Endodermal cell (in vitro differentiated cells): Measurements from ENCODE around the gene SERPIND1. TPM values are rescaled to one million over a fixed set of nuclear protein-coding genes. Genes with fewer than 3 reads are reported as not detected.

Experiments
- DNase-seq: peaks from one replicate; pipeline ENCODE4 v3.0.0-alpha.2; 2017
- H3K27ac ChIP-seq: 2 replicates; pipeline ENCODE4 v1.5.1; 2013; ENCODE audit warnings: mild to moderate bottlenecking, low read depth, low read length, moderate library complexity
- H3K27me3 ChIP-seq: 2 replicates; pipeline ENCODE4 v1.6.1; 2013; ENCODE audit warnings: mild to moderate bottlenecking, low read length, moderate library complexity; ENCODE audit not compliant: insufficient read depth, control insufficient read depth, poor library complexity, severe bottlenecking
- H3K36me3 ChIP-seq: 2 replicates; pipeline ENCODE4 v1.7.0; 2013; ENCODE audit warnings: mild to moderate bottlenecking, low read length, moderate library complexity; ENCODE audit not compliant: control insufficient read depth, insufficient read depth
- H3K4me1 ChIP-seq: one replicate; pipeline ENCODE4 v1.7.0; 2013; ENCODE audit warnings: low read length; ENCODE audit not compliant: control insufficient read depth, insufficient read depth
- H3K4me3 ChIP-seq: 2 replicates; pipeline ENCODE4 v1.5.1; 2013; ENCODE audit warnings: mild to moderate bottlenecking, low read length, moderate library complexity
- H3K9ac ChIP-seq: 2 replicates; pipeline ENCODE4 v1.6.1; 2013; ENCODE audit warnings: mild to moderate bottlenecking, low read length, moderate library complexity; ENCODE audit not compliant: poor library complexity, severe bottlenecking; ENCODE audit errors: extremely low read depth
- H3K9me3 ChIP-seq: 2 replicates; pipeline ENCODE4 v1.6.1; 2013; ENCODE audit warnings: mild to moderate bottlenecking, low read length, moderate library complexity; ENCODE audit not compliant: control insufficient read depth
- H3K27ac Mint-ChIP-seq: 2 replicates; pipeline ENCODE4 v1.8.0; 2020; ENCODE audit warnings: mixed read lengths
- H3K27me3 Mint-ChIP-seq: 2 replicates; pipeline ENCODE4 v1.8.0; 2021; ENCODE audit warnings: mild to moderate bottlenecking, mixed read lengths; ENCODE audit not compliant: insufficient read depth
- H3K36me3 Mint-ChIP-seq: 2 replicates; pipeline ENCODE4 v1.8.0; 2020; ENCODE audit warnings: low read depth, mixed read lengths
- H3K4me1 Mint-ChIP-seq: 2 replicates; pipeline ENCODE4 v1.8.0; 2020; ENCODE audit warnings: mixed read lengths
- H3K4me3 Mint-ChIP-seq: 2 replicates; pipeline ENCODE4 v1.8.0; 2020; ENCODE audit warnings: mild to moderate bottlenecking, moderate library complexity, mixed read lengths
- H3K9me3 Mint-ChIP-seq: 2 replicates; pipeline ENCODE4 v1.8.0; 2020; ENCODE audit warnings: mild to moderate bottlenecking, mixed read lengths
- WGBS, 2 experiments: methylation state at CpG; one replicate each; pipeline versions ENCODE4 v1.1.5 to v1.1.7; 2013; ENCODE audit warnings: missing lambda C conversion rate in 2 of 2, mixed read lengths in 1 of 2; ENCODE audit not compliant: insufficient coverage in 1 of 2, insufficient read length in 1 of 2; 5-methylcytosine and 5-hydroxymethylcytosine counted together
- total RNA-seq, 2 donors: library from RNA; stranded (reverse); fragmentation: NEBNext Ultra II Directional in 1 of 2; extraction: Animal tissue kit (Norgen Biotek cat#: 25700) in 1 of 2; gene quantifications; 2 replicates in 1 of 2; 3 replicates in 1 of 2; pipeline ENCODE4 v1.2.1, GENCODE V29; 2021
- TF ChIP-seq, protein P1 (sequence below): fragments of 200-600 bp; sonication (generic); conservative IDR thresholded peaks from 2 replicates; pipeline ENCODE4 v1.5.0; 2021; ENCODE audit warnings: antibody characterized with exemption, mild to moderate bottlenecking

SERPIND1 gene
- total RNA-seq, 2 donors from 2014 or later: not detected

DNA sequence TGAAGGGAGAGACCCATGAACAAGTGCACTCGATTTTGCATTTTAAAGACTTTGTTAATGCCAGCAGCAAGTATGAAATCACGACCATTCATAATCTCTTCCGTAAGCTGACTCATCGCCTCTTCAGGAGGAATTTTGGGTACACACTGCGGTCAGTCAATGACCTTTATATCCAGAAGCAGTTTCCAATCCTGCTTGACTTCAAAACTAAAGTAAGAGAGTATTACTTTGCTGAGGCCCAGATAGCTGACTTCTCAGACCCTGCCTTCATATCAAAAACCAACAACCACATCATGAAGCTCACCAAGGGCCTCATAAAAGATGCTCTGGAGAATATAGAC lies 5.9 kb downstream of the SERPIND1 start:
- no peak for DNase-seq
- H3K36me3 ChIP-seq: no peaks in the 10 kb centered on the region

DNA sequence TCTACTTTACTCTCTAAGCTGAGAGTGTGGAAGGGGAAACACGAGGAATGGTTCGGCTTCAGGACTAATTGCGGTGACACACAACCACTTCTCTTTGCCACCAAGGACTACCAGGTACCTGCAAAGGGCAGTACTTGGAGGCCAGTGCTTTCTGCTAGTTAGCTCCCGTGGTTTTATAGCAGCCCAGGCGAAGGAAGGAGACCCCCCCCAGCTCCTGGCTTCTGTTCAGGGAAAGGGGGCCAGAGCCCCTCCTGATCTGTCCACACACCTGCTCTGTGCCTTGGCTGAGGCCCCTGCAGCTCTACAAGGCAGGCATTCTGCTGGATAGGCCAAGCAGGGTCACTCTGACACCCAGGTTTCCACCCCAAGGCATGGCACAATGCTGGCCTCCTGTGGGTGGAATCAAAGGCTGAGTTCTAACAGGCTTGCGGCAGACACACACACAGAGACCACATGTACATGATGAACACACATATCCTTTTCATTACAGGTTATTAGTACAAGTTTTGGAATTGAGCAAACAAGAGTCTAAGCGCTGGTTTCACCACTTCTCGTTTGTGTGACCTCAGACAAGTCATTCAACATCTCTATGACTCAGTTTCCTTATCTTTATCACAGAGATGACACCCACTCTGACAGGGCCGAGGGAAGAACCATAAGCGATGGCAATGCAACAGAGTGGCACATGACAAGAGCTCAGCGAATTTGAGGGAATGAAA lies 7.5 kb downstream of the SERPIND1 start:
- Mint-ChIP-seq H3K4me1 (peaks cover 29% of the 10 kb centered on the region), H3K27me3 (no peaks in the 10 kb centered on the region), H3K9me3 (no peaks in the 10 kb centered on the region), H3K27ac (no peak overlapping the region), H3K4me3 (no peak overlapping the region), H3K36me3 (peaks cover 3% of the 10 kb centered on the region)
- WGBS, 2 experiments: 76 to 94% methylated on average over 3 to 11 of the region's 11 CpGs
- TF ChIP-seq, protein P1, sequence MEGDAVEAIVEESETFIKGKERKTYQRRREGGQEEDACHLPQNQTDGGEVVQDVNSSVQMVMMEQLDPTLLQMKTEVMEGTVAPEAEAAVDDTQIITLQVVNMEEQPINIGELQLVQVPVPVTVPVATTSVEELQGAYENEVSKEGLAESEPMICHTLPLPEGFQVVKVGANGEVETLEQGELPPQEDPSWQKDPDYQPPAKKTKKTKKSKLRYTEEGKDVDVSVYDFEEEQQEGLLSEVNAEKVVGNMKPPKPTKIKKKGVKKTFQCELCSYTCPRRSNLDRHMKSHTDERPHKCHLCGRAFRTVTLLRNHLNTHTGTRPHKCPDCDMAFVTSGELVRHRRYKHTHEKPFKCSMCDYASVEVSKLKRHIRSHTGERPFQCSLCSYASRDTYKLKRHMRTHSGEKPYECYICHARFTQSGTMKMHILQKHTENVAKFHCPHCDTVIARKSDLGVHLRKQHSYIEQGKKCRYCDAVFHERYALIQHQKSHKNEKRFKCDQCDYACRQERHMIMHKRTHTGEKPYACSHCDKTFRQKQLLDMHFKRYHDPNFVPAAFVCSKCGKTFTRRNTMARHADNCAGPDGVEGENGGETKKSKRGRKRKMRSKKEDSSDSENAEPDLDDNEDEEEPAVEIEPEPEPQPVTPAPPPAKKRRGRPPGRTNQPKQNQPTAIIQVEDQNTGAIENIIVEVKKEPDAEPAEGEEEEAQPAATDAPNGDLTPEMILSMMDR: no peak
- Histone ChIP-seq H3K9me3 (no peaks in the 10 kb centered on the region), H3K36me3 (no peaks in the 10 kb centered on the region), H3K9ac (no peak overlapping the region), H3K4me1 (peaks cover 5% of the 10 kb centered on the region), H3K4me3 (no peak overlapping the region), H3K27ac (no peak overlapping the region), H3K27me3 (no peaks in the 10 kb centered on the region)
- no peak for DNase-seq

More for the DNA sequence above, 5.9 kb downstream of the SERPIND1 start:
- H3K9me3 Mint-ChIP-seq: no peaks in the 10 kb centered on the region
- 94 to 99% methylated on average over 5 of the region's 5 CpGs for WGBS, 2 experiments
- no peaks in the 10 kb centered on the region for H3K27me3 Mint-ChIP-seq
- no peaks in the 10 kb centered on the region for H3K27me3 ChIP-seq
- no peak overlapping the region for H3K27ac ChIP-seq
- no peak overlapping the region for H3K4me3 ChIP-seq
- H3K4me3 Mint-ChIP-seq: no peak overlapping the region
- TF ChIP-seq, protein P1: no peak
- no peak overlapping the region for H3K9ac ChIP-seq
- H3K4me1 Mint-ChIP-seq: peaks cover 26% of the 10 kb centered on the region
- peaks cover 5% of the 10 kb centered on the region for H3K4me1 ChIP-seq
- no peak overlapping the region for H3K27ac Mint-ChIP-seq
- no peaks in the 10 kb centered on the region for H3K9me3 ChIP-seq
- peaks cover 8% of the 10 kb centered on the region for H3K36me3 Mint-ChIP-seq

DNA sequence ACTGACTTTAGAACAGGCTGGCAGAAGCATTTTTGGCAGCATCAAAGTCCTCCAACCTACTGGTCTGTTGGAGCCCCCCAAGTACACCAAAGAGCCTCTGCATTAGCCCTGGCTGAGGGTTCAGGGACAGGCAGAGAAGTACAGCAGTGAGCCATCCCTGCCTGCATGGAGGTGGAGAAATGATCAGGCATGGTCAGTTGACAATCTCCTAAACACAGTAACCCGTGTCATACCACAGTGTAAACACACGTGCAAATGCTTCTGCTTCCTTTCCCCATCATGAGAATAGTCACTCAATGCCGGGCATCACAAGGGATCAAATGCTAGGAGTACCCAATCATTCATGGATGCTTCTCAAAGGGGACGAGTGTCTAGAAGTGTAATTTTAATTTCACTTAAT lies 8.2 kb downstream of the SERPIND1 start:
- Histone ChIP-seq H3K36me3 (no peaks in the 10 kb centered on the region), H3K9me3 (no peaks in the 10 kb centered on the region), H3K4me1 (peaks cover 5% of the 10 kb centered on the region), H3K4me3 (no peak overlapping the region), H3K27me3 (no peaks in the 10 kb centered on the region), H3K9ac (no peak overlapping the region), H3K27ac (no peak overlapping the region)
- no peak for DNase-seq
- no peaks in the 10 kb centered on the region for H3K9me3 Mint-ChIP-seq
- 87 to 95% methylated on average over 3 to 4 of the region's 4 CpGs for WGBS, 2 experiments
- H3K4me1 Mint-ChIP-seq: peaks cover 24% of the 10 kb centered on the region
- H3K4me3 Mint-ChIP-seq: no peak overlapping the region
- H3K36me3 Mint-ChIP-seq: peaks cover 3% of the 10 kb centered on the region
- no peak overlapping the region for H3K27ac Mint-ChIP-seq
- TF ChIP-seq, protein P1: no peak
- no peaks in the 10 kb centered on the region for H3K27me3 Mint-ChIP-seq
